Neural cell (in vitro differentiated cells): ENCODE results near the gene MED15. TPM values are rescaled to one million over a fixed set of nuclear protein-coding genes. Genes with fewer than 3 reads are reported as not detected.

ENCODE experiments used
- H2AFZ ChIP-seq: fragments of 200-600, 300-800 bp; sonication (generic), shearing (Covaris generic); 2 replicates; pipeline ENCODE4 v1.6.0; 2014; ENCODE audit warnings: low read depth, mild to moderate bottlenecking, antibody characterized with exemption, low read length, moderate library complexity
- H3F3A ChIP-seq: fragments of 200-600 bp; shearing (Covaris generic); 2 replicates; pipeline ENCODE4 v1.6.1; 2016; ENCODE audit warnings: mild to moderate bottlenecking, moderate library complexity, mixed read lengths, antibody characterized with exemption, low read length; ENCODE audit not compliant: insufficient read depth, poor library complexity, severe bottlenecking
- H3K27ac ChIP-seq: fragments of 200-600, 300-800 bp; sonication (generic), shearing (Covaris generic); 2 replicates; pipeline ENCODE4 v1.5.1; 2014; ENCODE audit warnings: mild to moderate bottlenecking, low read length, moderate library complexity
- H3K27me3 ChIP-seq: fragments of 300-800, 200-600 bp; sonication (generic), shearing (Covaris generic); 2 replicates; pipeline ENCODE4 v1.6.0; 2014; ENCODE audit warnings: mild to moderate bottlenecking, low read depth, low read length, moderate library complexity; ENCODE audit not compliant: insufficient read depth
- H3K36me3 ChIP-seq: fragments of 300-800, 200-600 bp; sonication (generic), shearing (Covaris generic); 2 replicates; pipeline ENCODE4 v1.5.1; 2014; ENCODE audit warnings: mild to moderate bottlenecking, antibody characterized with exemption, low read length, moderate library complexity; ENCODE audit not compliant: insufficient read depth
- H3K4me2 ChIP-seq: fragments of 300-800, 200-600 bp; sonication (generic), shearing (Covaris generic); 2 replicates; pipeline ENCODE4 v1.6.0; 2014; ENCODE audit warnings: mild to moderate bottlenecking, low read length
- H3K4me3 ChIP-seq: fragments of 300-800, 200-600 bp; sonication (generic), shearing (Covaris generic); 2 replicates; pipeline ENCODE4 v1.5.1; 2014; ENCODE audit warnings: mild to moderate bottlenecking, low read length, moderate library complexity
- H3K79me2 ChIP-seq: fragments of 200-600 bp; shearing (Covaris generic); replicated peaks from 2 replicates; pipeline ENCODE4 v1.6.0; 2014; ENCODE audit warnings: mild to moderate bottlenecking, low read length, moderate library complexity; ENCODE audit not compliant: insufficient read depth
- H3K9ac ChIP-seq: fragments of 300-800, 200-600 bp; sonication (generic), shearing (Covaris generic); 2 replicates; pipeline ENCODE4 v1.6.1; 2016; ENCODE audit warnings: mild to moderate bottlenecking, low read length, mixed read lengths
- H3K9me2 ChIP-seq: fragments of 200-600 bp; shearing (Covaris generic); 2 replicates; pipeline ENCODE4 v1.6.1; 2016; ENCODE audit warnings: mild to moderate bottlenecking, low read length, mixed read lengths; ENCODE audit not compliant: insufficient read depth
- H3K9me3 ChIP-seq: fragments of 200-600, 300-800 bp; sonication (generic), shearing (Covaris generic); 2 replicates; pipeline ENCODE4 v1.6.1; 2016; ENCODE audit warnings: mild to moderate bottlenecking, mixed run types, low read length, moderate library complexity, mixed read lengths
- H4K20me1 ChIP-seq: fragments of 200-600 bp; shearing (Covaris generic); 2 replicates; pipeline ENCODE4 v1.6.1; 2016; ENCODE audit warnings: mild to moderate bottlenecking, mixed run types; ENCODE audit not compliant: insufficient read depth
- CTCF ChIP-seq: fragments of 450-650 bp; IDR thresholded peaks from 2 replicates; pipeline ENCODE4 v1.5.1; 2014; ENCODE audit warnings: antibody characterized with exemption, mild to moderate bottlenecking, moderate library complexity; ENCODE audit not compliant: poor library complexity, severe bottlenecking
- EP300 ChIP-seq: fragments of 450-650 bp; conservative IDR thresholded peaks from 2 replicates; pipeline ENCODE4 v1.6.1; 2014; ENCODE audit warnings: antibody characterized with exemption, mild to moderate bottlenecking, moderate library complexity; ENCODE audit not compliant: poor library complexity, severe bottlenecking
- EZH2 ChIP-seq: fragments of 200-600, 300-800 bp; shearing (Covaris generic), sonication (generic); IDR thresholded peaks from 2 replicates; pipeline ENCODE4 v1.6.1; 2014; ENCODE audit warnings: antibody characterized with exemption, low read length, borderline replicate concordance, mild to moderate bottlenecking; ENCODE audit not compliant: insufficient read depth, poor library complexity, severe bottlenecking
- MXI1 ChIP-seq: fragments of 450-650 bp; conservative IDR thresholded peaks from 2 replicates; pipeline ENCODE4 v1.6.1; 2014; ENCODE audit warnings: antibody characterized with exemption, mild to moderate bottlenecking; ENCODE audit not compliant: poor library complexity, severe bottlenecking
- POLR2AphosphoS5 ChIP-seq: IDR thresholded peaks from 2 replicates; pipeline ENCODE4 v1.6.1; 2012
- RAD21 ChIP-seq: fragments of 450-650 bp; conservative IDR thresholded peaks from 2 replicates; pipeline ENCODE4 v1.6.1; 2014; ENCODE audit warnings: antibody characterized with exemption, mild to moderate bottlenecking, moderate library complexity
- REST ChIP-seq: IDR thresholded peaks from 2 replicates; pipeline ENCODE4 v1.6.1; 2012; ENCODE audit warnings: borderline replicate concordance
- SMC3 ChIP-seq: fragments of 450-650 bp; conservative IDR thresholded peaks from 2 replicates; pipeline ENCODE4 v1.6.1; 2014; ENCODE audit warnings: antibody characterized with exemption, mild to moderate bottlenecking, moderate library complexity; ENCODE audit not compliant: poor library complexity
- TAF1 ChIP-seq: IDR thresholded peaks from 2 replicates; pipeline ENCODE4 v1.6.1; 2012; ENCODE audit warnings: low read depth
- polyA plus RNA-seq: library from polyadenylated mRNA; depleted of rRNA; stranded (reverse); fragments of >200 nt; gene quantifications from 2 replicates; pipeline ENCODE4 v1.2.3, GENCODE V29; 2014

The MED15 gene
- polyA plus RNA-seq, 1 donor from 2014 or later, result 13.2 TPM

DNA sequence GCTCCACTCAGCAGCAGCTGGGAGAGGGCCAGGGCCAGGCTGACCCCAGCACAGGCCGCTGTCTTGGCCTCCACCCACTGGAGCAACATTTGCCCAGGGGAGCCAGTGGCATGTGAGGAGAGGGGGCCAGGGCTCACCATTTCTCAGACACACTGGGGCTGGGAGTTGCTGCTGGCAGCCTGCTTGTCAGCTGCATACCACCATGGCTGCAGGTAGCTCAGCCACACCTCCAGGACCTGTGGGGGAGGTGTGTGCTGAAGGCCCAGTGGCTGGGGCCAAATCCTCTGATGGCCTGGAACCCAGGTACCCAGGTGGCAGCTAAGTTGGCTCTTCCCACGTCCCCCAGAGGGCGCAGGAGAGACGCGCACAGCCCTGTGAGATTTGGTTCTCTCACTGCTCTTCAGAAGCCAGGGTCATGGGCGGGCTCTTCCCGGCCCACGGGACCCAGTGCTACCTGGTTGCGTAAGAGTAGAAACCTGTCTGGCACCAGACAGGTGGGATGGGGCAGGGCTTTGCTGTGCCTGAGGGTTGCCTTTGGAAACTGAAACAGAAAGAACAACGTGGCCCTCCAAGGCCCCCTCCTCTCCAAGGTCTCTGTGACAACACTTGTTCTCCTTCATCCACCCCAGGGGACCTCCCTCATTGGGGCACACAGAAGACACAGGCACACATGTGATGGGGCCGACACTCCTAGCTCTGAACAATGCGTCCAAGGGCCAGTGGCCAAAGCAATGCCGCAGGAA is 98.8 kb downstream of the MED15 start:
- Histone ChIP-seq H3K4me2 (no peak overlapping the region), H4K20me1 (no peaks in the 10 kb centered on the region), H3K27ac (no peak overlapping the region), H3F3A (no peaks in the 10 kb centered on the region), H3K79me2 (no peaks in the 10 kb centered on the region), H3K9ac (no peak overlapping the region), H3K4me3 (no peak overlapping the region), H3K9me2 (no peaks in the 10 kb centered on the region), H3K9me3 (no peaks in the 10 kb centered on the region), H3K27me3 (no peaks in the 10 kb centered on the region), H2AFZ (no peak overlapping the region), H3K36me3 (no peaks in the 10 kb centered on the region)
- peak; percentile 22 for TF ChIP-seq SMC3
- peak; percentile 37 for TF ChIP-seq CTCF
- peak; percentile 15 for TF ChIP-seq RAD21
- no peak for TF ChIP-seq POLR2AphosphoS5

GRCh38 chr22:20606784-20607128 is 99.3 kb downstream of the MED15 start:
- Histone ChIP-seq H3K27me3 (no peaks in the 10 kb centered on the region), H3K36me3 (no peaks in the 10 kb centered on the region), H3K9me2 (no peaks in the 10 kb centered on the region), H3K79me2 (no peaks in the 10 kb centered on the region), H4K20me1 (no peaks in the 10 kb centered on the region), H3K9me3 (no peaks in the 10 kb centered on the region), H2AFZ (no peak overlapping the region), H3K27ac (no peak overlapping the region), H3K9ac (no peak overlapping the region), H3F3A (no peaks in the 10 kb centered on the region), H3K4me2 (no peak overlapping the region), H3K4me3 (no peak overlapping the region)
- TF ChIP-seq EZH2, result no peak
- no peak for TF ChIP-seq CTCF
- no peak for TF ChIP-seq TAF1
- no peak for TF ChIP-seq POLR2AphosphoS5
- no peak for TF ChIP-seq MXI1
- no peak for TF ChIP-seq RAD21
- TF ChIP-seq REST, result no peak
- TF ChIP-seq SMC3, result no peak
- no peak for TF ChIP-seq EP300
